HEK293T (cell line): ENCODE measurements around the gene PSME3IP1.

ENCODE experiments used
- CTCF ChIA-PET: fragments of 350-600 bp; formaldehyde crosslinking; extraction: SDS; loops from one replicate; lab custom pipeline; 2021; ENCODE audit warnings: antibody characterized with exemption, inconsistent platforms; lab: Yijun Ruan, JAX
- POLR2A ChIA-PET: fragments of 350-600 bp; formaldehyde crosslinking; extraction: SDS; loops from one replicate; lab custom pipeline; 2020; ENCODE audit warnings: antibody characterized with exemption, inconsistent platforms; lab: Yijun Ruan, JAX
- DNase-seq: peaks from one replicate; pipeline ENCODE4 v3.0.0; 2012; ENCODE audit warnings: mixed read lengths; ENCODE audit errors: extremely low spot score
- ARNT ChIP-seq: fragments of 450-650 bp; IDR thresholded peaks from 2 replicates; pipeline ENCODE4 v1.6.1; 2017; ENCODE audit warnings: mild to moderate bottlenecking
- BHLHE40 ChIP-seq: fragments of 450-650 bp; IDR thresholded peaks from 2 replicates; pipeline ENCODE4 v1.6.1; 2016; ENCODE audit warnings: mild to moderate bottlenecking, moderate library complexity, borderline replicate concordance
- CTBP1 ChIP-seq: fragments of 450-650 bp; IDR thresholded peaks from 2 replicates; pipeline ENCODE4 v1.6.1; 2016; ENCODE audit warnings: borderline replicate concordance
- ELF4 ChIP-seq: fragments of 450-650 bp; IDR thresholded peaks from 2 replicates; pipeline ENCODE4 v1.6.1; 2017; ENCODE audit warnings: antibody characterized with exemption
- FOXA1 ChIP-seq: fragments of 450-650 bp; IDR thresholded peaks from 2 replicates; pipeline ENCODE4 v1.6.1; 2016; ENCODE audit warnings: mild to moderate bottlenecking
- FOXK2 ChIP-seq: fragments of 450-650 bp; IDR thresholded peaks from 2 replicates; pipeline ENCODE4 v1.6.1; 2016; ENCODE audit warnings: mild to moderate bottlenecking
- FOXM1 ChIP-seq: fragments of 450-650 bp; IDR thresholded peaks from 2 replicates; pipeline ENCODE4 v1.6.1; 2017; ENCODE audit warnings: mild to moderate bottlenecking, borderline replicate concordance
- HDGF ChIP-seq: fragments of 450-650 bp; IDR thresholded peaks from 2 replicates; pipeline ENCODE4 v1.6.1; 2017; ENCODE audit warnings: antibody characterized with exemption, borderline replicate concordance
- L3MBTL2 ChIP-seq: fragments of 450-650 bp; conservative IDR thresholded peaks from 2 replicates; pipeline ENCODE4 v1.6.1; 2016; ENCODE audit warnings: mild to moderate bottlenecking
- LEF1 ChIP-seq: fragments of 450-650 bp; IDR thresholded peaks from 2 replicates; pipeline ENCODE4 v1.6.1; 2017; ENCODE audit warnings: mild to moderate bottlenecking, borderline replicate concordance
- NFRKB ChIP-seq: fragments of 450-650 bp; IDR thresholded peaks from 2 replicates; pipeline ENCODE4 v1.6.1; 2016; ENCODE audit warnings: mild to moderate bottlenecking, moderate library complexity
- PKNOX1 ChIP-seq: fragments of 450-650 bp; IDR thresholded peaks from 2 replicates; pipeline ENCODE4 v1.6.1; 2016
- SP1 ChIP-seq: fragments of 450-650 bp; IDR thresholded peaks from 2 replicates; pipeline ENCODE4 v1.6.1; 2017
- SUZ12 ChIP-seq: fragments of 450-650 bp; IDR thresholded peaks from 2 replicates; pipeline ENCODE4 v1.6.1; 2016; ENCODE audit warnings: mild to moderate bottlenecking
- TARDBP ChIP-seq: fragments of 450-650 bp; IDR thresholded peaks from 2 replicates; pipeline ENCODE4 v1.6.1; 2016
- ZNF384 ChIP-seq: fragments of 450-650 bp; IDR thresholded peaks from 2 replicates; pipeline ENCODE4 v1.6.1; 2016

Gene PSME3IP1

GRCh38 chr16:57157533-57157932 is 28.3 kb downstream of the PSME3IP1 start:
- TF ChIP-seq LEF1 (no peak), CTBP1 (no peak), L3MBTL2 (no peak), FOXM1 (no peak), FOXK2 (no peak), PKNOX1 (no peak), HDGF (no peak), ELF4 (no peak), ARNT (no peak), SP1 (no peak), FOXA1 (no peak), ZNF384 (no peak), BHLHE40 (no peak), NFRKB (no peak), SUZ12 (no peak), TARDBP (no peak)
- POLR2A ChIA-PET: no interaction called here
- CTCF ChIA-PET: no interaction called here
- DNase-seq: no peak

- no peak for DNase-seq
- POLR2A ChIA-PET: no interaction called here
- CTCF ChIA-PET: no interaction called here
Measured at GRCh38 chr16:57156351-57156703, 29.5 kb downstream of the PSME3IP1 start.

GRCh38 chr16:57155702-57156350 is 30.0 kb downstream of the PSME3IP1 start:
- no peak for DNase-seq
- TF ChIP-seq ARNT (no peak), CTBP1 (no peak), BHLHE40 (no peak), PKNOX1 (no peak), TARDBP (no peak), FOXM1 (no peak), L3MBTL2 (no peak), SP1 (no peak), FOXK2 (no peak), ZNF384 (no peak), FOXA1 (no peak), HDGF (no peak), LEF1 (no peak), ELF4 (no peak), NFRKB (no peak), SUZ12 (no peak)
- ChIA-PET CTCF (no interaction called here), POLR2A (no interaction called here)

More at GRCh38 chr16:57156351-57156703, 29.5 kb downstream of the PSME3IP1 start:
- TF ChIP-seq NFRKB (no peak), PKNOX1 (no peak), HDGF (no peak), SUZ12 (no peak)

- TF ChIP-seq NFRKB: no peak
- no peak for TF ChIP-seq ZNF384
- TF ChIP-seq CTBP1: no peak
- TF ChIP-seq FOXA1: no peak
- TF ChIP-seq SP1: no peak
- no peak for TF ChIP-seq FOXM1
- no peak for TF ChIP-seq FOXK2
- no peak for TF ChIP-seq BHLHE40
- no peak for TF ChIP-seq L3MBTL2
- no peak for TF ChIP-seq LEF1
- TF ChIP-seq HDGF: no peak
- TF ChIP-seq ARNT: no peak
- TF ChIP-seq ELF4: no peak
- TF ChIP-seq SUZ12: no peak
- no peak for TF ChIP-seq PKNOX1
- DNase-seq: no peak
- ChIA-PET POLR2A (no interaction called here), CTCF (no interaction called here)
Measured at GRCh38 chr16:57153841-57154240, 32.0 kb downstream of the PSME3IP1 start.

GRCh38 chr16:57152096-57153093 is 33.4 kb downstream of the PSME3IP1 start:
- peak; percentile 51 for TF ChIP-seq PKNOX1
- no peak for TF ChIP-seq FOXK2
- no peak for DNase-seq
- ChIA-PET CTCF (no interaction called here), POLR2A (no interaction called here)
